MCF 10A (cell line): ENCODE measurements around the gene C1orf35. TPM values are rescaled to one million over a fixed set of nuclear protein-coding genes. Genes with fewer than 3 reads are reported as not detected.

ENCODE experiments used
- Bru-seq: library from RNA; stranded (reverse); fragments of 400-500 nt; gene quantifications from one replicate; lab custom pipeline; 2021; lab: Mats Ljungman, UMichigan
- BruChase-seq, 2 experiments: library from RNA; stranded (reverse); fragments of 400-500 nt; gene quantifications; one replicate each; lab custom pipeline; 2021; lab: Mats Ljungman, UMichigan
- BruUV-seq: library from RNA; stranded (reverse); fragments of 400-500 nt; replicated peaks from 2 replicates; lab custom pipeline; 2021; lab: Mats Ljungman, UMichigan
- CTCF ChIA-PET: fragments of 300-600 bp; sonication (Branson Sonifier 250); formaldehyde crosslinking; extraction: SDS; loops from one replicate; lab custom pipeline; 2021; ENCODE audit warnings: antibody characterized with exemption, inconsistent platforms; lab: Yijun Ruan, JAX
- POLR2A ChIA-PET: fragments of 300-600, 350-650 bp; sonication (Branson Sonifier 250); formaldehyde crosslinking; extraction: SDS; loops from one replicate; lab custom pipeline; 2020; ENCODE audit warnings: antibody characterized with exemption, inconsistent platforms; lab: Yijun Ruan, JAX
- DNase-seq: peaks from one replicate; pipeline ENCODE4 v3.0.0-alpha.2; 2018; ENCODE audit not compliant: unreplicated experiment
- H3K27ac Mint-ChIP-seq: one replicate; pipeline ENCODE4 v1.8.0; 2022; ENCODE audit warnings: mild to moderate bottlenecking, low read depth, mixed read lengths; ENCODE audit not compliant: unreplicated experiment
- H3K27me3 Mint-ChIP-seq: one replicate; pipeline ENCODE4 v1.8.0; 2022; ENCODE audit warnings: mixed read lengths; ENCODE audit not compliant: insufficient read depth, unreplicated experiment
- H3K36me3 Mint-ChIP-seq: one replicate; pipeline ENCODE4 v1.8.0; 2022; ENCODE audit warnings: mild to moderate bottlenecking, moderate library complexity, mixed read lengths; ENCODE audit not compliant: insufficient read depth, unreplicated experiment
- H3K4me1 Mint-ChIP-seq: one replicate; pipeline ENCODE4 v1.8.0; 2022; ENCODE audit warnings: mixed read lengths; ENCODE audit not compliant: insufficient read depth, unreplicated experiment
- H3K4me3 Mint-ChIP-seq: one replicate; pipeline ENCODE4 v1.8.0; 2022; ENCODE audit warnings: mild to moderate bottlenecking, moderate library complexity, mixed read lengths; ENCODE audit not compliant: unreplicated experiment
- H3K9me3 Mint-ChIP-seq: one replicate; pipeline ENCODE4 v1.8.0; 2022; ENCODE audit warnings: mixed read lengths; ENCODE audit not compliant: unreplicated experiment
- intact Hi-C: fragments of 100-400 bp; cut with micrococcal nuclease; formaldehyde crosslinking; loops from 2 replicates; pipeline ENCODE4 v1.14.1; 2022
- long read RNA-seq: library from polyadenylated mRNA; stranded (forward); transcript quantifications from one replicate; pipeline ENCODE4 v2.0.0, GENCODE V29; 2022
- total RNA-seq: library from RNA; stranded (reverse); gene quantifications from 2 replicates; pipeline ENCODE4 v1.2.3, GENCODE V29; 2022
- TF ChIP-seq, protein P1 (sequence below): fragments of 200-600 bp; IDR thresholded peaks from one replicate; pipeline ENCODE4 v1.8.0; 2022; ENCODE audit warnings: antibody characterized with exemption, mild to moderate bottlenecking; ENCODE audit not compliant: unreplicated experiment

C1orf35 gene
- total RNA-seq (48.9 and 49.2 TPM in 2 replicates), Bru-seq, nascent RNA (percentile 79 among the genes with signal in this experiment), BruChase-seq, experiment 1, labeled RNA remaining after a 6-hour chase (percentile 88 among the genes with signal in this experiment), BruChase-seq, experiment 2, labeled RNA remaining after a 2-hour chase (percentile 89 among the genes with signal in this experiment)
- long read RNA-seq, transcript C1orf35-201 (8 exons, 1,427 nt), result major isoform, 123 of 232 reads
- long read RNA-seq, transcript C1orf35-205 (7 exons, 1,429 nt), result minor isoform, 9 of 232 reads
- long read RNA-seq, partial matches to known transcripts, result 14 of 232 reads
- long read RNA-seq, other reads (novel, unspliced or antisense), result 85 of 232 reads

DNA sequence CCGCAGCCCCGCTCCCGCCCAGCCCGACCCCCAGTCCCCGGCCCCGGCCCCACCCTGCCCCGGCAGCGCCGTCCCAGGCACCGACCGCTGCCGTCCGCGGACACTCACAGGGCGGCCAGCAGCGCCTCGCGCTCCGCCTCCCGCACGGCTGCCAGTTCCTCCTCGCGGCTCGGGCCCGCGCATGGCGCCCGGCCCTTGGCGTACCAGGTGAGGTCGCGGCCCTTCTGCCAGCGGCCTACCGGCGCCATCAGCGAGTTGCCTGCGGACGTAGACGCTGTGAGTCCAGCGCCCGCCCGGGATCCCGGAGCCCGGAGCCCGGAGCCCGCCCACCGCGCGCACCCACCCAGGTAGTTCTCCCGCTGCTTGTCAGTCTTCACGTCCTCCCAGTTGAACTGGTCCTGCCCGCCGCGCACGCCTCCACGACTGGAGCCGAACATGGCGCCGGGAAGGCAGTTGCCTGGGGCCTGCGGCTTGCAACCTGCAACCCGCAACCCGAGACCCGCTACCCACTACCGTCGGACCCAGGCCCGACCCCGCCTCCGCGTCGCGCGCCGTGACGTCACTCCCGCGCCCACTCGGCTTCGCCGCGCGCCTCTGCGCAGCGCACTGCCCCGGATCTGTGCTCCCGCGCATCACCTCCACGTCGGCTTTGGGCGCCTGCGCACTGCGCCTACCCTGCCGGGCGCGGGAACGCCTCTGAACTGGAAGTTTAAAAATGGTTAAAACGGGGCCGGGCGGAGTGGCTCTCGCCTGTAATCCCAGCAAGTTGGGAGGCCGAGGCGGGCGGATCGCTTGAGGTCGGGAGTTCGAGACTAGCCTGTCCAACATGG, at the start of gene C1orf35:
TSS of gene C1orf35 (minus strand) at position 535 of the 830 bp plus-strand sequence. CDS start at position 437, 98 bp downstream.
- TF ChIP-seq, protein P1, sequence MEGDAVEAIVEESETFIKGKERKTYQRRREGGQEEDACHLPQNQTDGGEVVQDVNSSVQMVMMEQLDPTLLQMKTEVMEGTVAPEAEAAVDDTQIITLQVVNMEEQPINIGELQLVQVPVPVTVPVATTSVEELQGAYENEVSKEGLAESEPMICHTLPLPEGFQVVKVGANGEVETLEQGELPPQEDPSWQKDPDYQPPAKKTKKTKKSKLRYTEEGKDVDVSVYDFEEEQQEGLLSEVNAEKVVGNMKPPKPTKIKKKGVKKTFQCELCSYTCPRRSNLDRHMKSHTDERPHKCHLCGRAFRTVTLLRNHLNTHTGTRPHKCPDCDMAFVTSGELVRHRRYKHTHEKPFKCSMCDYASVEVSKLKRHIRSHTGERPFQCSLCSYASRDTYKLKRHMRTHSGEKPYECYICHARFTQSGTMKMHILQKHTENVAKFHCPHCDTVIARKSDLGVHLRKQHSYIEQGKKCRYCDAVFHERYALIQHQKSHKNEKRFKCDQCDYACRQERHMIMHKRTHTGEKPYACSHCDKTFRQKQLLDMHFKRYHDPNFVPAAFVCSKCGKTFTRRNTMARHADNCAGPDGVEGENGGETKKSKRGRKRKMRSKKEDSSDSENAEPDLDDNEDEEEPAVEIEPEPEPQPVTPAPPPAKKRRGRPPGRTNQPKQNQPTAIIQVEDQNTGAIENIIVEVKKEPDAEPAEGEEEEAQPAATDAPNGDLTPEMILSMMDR, result no peak
- Mint-ChIP-seq H3K4me1 (peaks cover 23% of the 10 kb centered on the region), H3K36me3 (peaks cover 69% of the 10 kb centered on the region), H3K4me3 (peak within 1 kb of the TSS; percentile 87), H3K27ac (peak within 1 kb of the TSS; percentile 80), H3K27me3 (no peaks in the 10 kb centered on the region), H3K9me3 (no peaks in the 10 kb centered on the region)
- intact Hi-C loops, result loop anchor here (1.0 to 10.0 kb wide), 3 partner anchors 18 to 618 kb away; no protein-coding TSS in a partner anchor
- ChIA-PET POLR2A (interaction anchor here (0.6 to 10.8 kb wide), 9 partner anchors 11 to 354 kb away, joined by 3 to 128 read pairs (median 4); partner anchors contain the start of genes ARF1 and IBA57), CTCF (interaction anchor here (0.7 to 0.9 kb wide), 3 partner anchors 19 to 49 kb away, joined by 3 to 5 read pairs (median 4); no protein-coding TSS in a partner anchor)
- DNase-seq, result peak; percentile 98
- BruUV-seq, result TSS peak; percentile 33

DNA sequence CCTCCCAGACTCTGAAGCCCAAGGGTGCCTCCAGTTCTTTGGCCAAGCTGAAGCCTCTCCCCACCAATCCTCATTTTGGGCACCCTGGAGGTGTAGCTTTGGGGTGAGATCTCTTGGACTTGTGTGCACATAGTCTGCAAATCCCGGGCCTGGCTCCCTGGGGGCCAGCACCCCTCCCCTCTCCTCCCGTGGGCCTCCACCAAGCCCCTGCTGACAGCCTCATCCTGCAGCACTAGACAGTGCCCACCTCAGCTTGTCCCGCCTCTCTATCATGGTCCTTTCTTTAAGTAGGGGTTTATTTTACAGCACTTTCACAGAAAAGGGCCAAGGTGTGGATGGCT, 49.8 kb upstream of the C1orf35 start:
- TF ChIP-seq, protein P1, result no peak
- Mint-ChIP-seq H3K9me3 (no peaks in the 10 kb centered on the region), H3K36me3 (peaks cover 22% of the 10 kb centered on the region), H3K27me3 (no peaks in the 10 kb centered on the region), H3K4me1 (peaks cover 43% of the 10 kb centered on the region), H3K4me3 (no peak overlapping the region), H3K27ac (no peak overlapping the region)
- no peak for DNase-seq
- BruUV-seq, result no TSS peak
- intact Hi-C loops, result no loop called here
- CTCF ChIA-PET, result interaction anchor here (0.8 to 5.9 kb wide), 3 partner anchors 10 to 153 kb away, joined by 4 to 63 read pairs (median 11); partner anchors contain the start of gene IBA57
- POLR2A ChIA-PET, result interaction anchor here (0.6 to 8.9 kb wide), 5 partner anchors 11 to 308 kb away, joined by 3 to 137 read pairs (median 4); partner anchors contain the start of genes GUK1 and IBA57

DNA sequence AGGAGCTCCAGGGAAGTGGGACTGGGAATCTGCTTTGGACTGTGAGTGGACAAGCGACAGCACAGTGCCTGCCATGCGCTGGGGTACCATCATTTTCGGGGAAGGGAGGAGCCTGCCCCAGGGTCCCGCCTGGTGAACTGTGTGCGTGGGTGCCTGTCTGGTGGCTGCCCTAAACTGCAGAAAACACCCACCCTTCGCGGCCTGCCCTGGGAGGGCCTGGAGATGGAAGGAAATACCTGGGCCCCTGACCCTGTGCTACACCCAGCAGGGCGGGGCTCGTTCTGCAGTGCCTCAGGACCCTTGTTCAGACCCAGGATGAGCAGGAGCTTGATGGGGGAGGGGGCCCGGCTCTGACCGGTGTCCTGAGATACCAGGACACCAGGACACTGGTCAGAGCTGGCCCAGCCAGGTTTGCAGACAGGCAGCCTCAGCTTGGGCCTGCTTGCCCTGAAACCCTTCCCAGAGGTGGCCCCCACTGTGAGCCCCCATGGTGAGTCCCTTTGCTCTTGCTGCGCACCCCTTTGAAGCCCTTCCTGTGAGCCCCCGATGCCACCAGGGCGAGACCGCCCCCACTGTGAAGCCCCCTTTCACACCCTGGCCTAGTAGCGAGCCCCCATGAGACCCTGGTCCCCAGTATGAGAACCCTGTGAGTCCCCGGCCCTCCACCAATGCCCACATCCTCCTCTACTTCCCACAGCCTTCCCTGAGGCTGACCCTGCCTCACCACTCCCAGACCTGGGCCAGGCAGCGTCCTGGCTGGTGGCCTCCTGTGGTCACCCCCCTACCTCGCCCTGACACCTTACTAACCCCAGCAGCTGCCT, 49.2 kb upstream of the C1orf35 start:
- TF ChIP-seq, protein P1, result no peak
- POLR2A ChIA-PET, result interaction anchor here (0.6 to 8.9 kb wide), 5 partner anchors 11 to 309 kb away, joined by 3 to 137 read pairs (median 4); partner anchors contain the start of genes GUK1 and IBA57
- Mint-ChIP-seq H3K27me3 (no peaks in the 10 kb centered on the region), H3K4me3 (no peak overlapping the region), H3K9me3 (no peaks in the 10 kb centered on the region), H3K4me1 (peaks cover 47% of the 10 kb centered on the region), H3K36me3 (peaks cover 27% of the 10 kb centered on the region), H3K27ac (peak overlapping the region; percentile 83)
- BruUV-seq, result no TSS peak
- intact Hi-C loops, result no loop called here
- CTCF ChIA-PET, result interaction anchor here (0.8 to 5.9 kb wide), 4 partner anchors 9 to 153 kb away, joined by 4 to 63 read pairs (median 8); partner anchors contain the start of gene IBA57
- DNase-seq, result no peak
